Activated CD4-positive, CD25-positive, alpha-beta regulatory T cell treated with anti-CD3 and anti-CD28 coated beads, Interleukin-2, amount 50 U/mL, for 24 hours (primary cell): ENCODE results near the gene DENND1A.

Experiments used
- ATAC-seq, 2 donors: fragments of 150-1000 bp; cut with Tn5 transposase; one replicate each; pipeline ENCODE4 v1.10.0; 2021; ENCODE audit warnings: mild to moderate bottlenecking in 1 of 2, moderate library complexity in 1 of 2

Gene DENND1A

DNA sequence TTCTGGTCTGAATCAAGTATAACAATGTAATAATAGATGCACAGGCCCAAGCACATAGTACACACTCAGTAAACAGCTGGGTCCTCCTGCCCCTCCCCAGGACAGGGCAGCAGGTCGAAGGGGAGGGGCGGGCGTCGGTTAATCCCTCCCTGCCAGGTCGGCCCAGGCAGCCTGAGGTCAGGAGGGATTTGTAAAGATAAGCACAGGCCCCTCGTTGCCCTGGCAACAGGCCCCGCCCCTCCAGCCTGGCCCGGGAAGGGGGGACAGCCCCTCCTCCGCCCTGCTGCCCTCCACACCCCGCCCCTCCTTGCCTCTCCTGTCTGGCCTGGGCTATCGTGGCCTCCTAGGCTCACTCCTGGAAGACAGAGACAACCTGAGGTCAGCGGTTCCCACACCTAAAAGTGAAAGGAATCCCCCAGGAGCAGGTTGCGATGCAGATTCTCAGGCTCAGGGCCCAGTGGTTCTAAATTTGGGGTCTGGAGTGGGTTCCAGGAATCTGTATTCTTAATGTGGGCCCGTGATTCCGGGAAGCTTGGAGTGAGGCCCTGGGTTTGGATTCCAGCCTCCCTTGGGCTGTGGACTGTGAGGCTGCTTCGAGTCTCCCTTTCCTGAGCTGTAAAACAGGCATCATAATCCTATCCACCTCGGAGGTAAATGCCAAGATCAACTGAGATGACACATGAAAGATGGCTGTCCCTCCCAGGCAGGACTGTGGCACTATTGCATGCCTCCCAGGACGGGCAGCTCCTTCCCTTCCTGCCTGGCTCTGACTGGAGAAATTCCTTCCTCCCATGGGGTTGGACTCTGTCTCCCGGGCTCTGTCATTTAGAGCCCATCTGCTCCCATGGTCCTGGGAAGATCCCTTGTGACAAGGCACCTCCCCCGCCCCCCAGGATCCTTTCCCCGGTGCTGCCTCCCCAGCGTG lies 569.5 kb downstream of the DENND1A start:
- ATAC-seq, result no peak

DNA sequence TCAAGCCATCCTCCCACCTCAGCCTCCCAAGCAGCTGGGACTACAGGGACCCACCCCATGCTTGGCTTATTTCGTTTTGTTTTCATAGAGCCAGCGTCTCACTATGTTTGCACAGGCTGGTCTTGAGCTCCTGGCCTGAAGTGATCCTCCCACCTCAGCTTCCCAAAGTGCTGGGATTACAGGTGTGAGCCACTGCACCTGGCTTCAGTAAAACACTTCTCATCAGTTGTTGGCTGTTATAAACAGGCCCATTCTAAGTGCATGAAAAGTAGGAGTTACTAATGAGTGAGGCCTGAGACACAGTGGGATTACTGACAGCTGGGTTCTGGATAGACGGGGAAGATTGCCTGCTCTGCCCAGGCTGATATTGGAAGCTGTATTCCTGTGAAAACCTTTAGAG lies 570.4 kb downstream of the DENND1A start:
- ATAC-seq, result no peak

DNA sequence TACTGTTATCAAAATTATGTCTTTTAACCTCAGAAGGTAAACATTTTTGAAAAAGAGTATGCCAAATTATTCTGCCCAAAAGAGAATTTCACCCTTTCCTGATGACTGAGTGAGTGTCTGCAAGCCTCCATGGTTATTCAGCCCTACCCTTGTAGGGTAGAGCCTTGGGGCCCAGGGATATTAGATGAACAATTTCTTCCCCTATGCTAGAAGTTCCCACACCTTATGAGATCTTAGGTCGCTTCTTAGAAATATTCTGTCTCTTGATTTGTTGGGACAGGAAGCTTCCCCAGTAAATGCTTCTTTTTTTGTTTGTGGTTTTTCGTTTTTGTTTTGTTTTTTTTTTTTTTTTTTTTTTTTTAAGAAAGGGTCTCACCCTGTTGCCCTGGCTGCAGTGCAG lies 570.8 kb downstream of the DENND1A start:
- ATAC-seq, result no peak

DNA sequence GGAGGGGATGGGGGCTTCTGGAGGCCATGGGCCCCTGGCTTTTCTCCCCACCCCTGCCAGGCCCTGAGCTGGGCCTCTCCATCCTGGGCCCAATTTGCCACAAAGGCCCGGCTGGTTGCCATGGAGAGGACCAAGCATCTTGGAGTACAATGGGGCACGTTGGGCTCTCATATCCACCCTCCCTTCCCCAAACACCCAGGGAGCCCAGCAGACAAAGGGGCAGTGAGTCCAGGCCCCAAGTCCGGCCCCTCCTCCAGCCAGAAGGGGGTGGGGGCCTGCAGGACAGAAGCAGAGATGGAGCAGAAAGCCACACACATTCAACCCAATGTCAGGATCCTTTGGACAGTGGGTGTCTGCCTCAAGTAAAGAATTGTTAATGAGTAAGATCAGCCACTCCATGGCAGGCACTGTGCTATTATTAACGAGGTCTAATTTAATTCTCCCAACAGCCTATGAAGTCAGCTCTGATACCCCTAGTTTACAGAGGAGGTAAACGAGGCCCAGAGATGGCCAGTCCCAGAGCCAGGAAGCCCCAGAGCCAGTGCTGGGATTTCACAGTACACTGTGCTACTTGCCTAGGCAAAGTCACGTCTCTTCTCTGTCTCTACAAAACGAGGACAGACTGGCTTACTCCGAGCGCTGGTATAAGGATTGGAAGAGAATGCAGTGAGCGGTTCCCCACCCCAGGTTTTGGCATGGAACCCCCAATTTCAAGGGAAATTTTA lies 571.6 kb downstream of the DENND1A start:
- ATAC-seq, result no peak

DNA sequence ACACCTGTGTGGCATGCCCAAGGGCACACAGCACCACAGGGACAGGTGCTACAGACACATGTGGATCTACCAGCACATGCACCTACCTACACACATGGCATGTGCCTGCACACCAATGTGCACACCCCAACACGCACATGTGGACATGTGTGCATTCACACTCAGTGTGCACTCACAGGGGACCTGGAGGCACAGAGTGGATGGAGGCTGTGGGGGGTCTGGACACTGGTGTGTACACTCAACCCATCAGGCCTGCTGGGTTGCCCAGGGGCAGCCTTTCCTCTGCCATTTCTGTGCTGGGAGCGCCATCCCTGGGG lies 572.2 kb downstream of the DENND1A start:
- ATAC-seq, result no peak

DNA sequence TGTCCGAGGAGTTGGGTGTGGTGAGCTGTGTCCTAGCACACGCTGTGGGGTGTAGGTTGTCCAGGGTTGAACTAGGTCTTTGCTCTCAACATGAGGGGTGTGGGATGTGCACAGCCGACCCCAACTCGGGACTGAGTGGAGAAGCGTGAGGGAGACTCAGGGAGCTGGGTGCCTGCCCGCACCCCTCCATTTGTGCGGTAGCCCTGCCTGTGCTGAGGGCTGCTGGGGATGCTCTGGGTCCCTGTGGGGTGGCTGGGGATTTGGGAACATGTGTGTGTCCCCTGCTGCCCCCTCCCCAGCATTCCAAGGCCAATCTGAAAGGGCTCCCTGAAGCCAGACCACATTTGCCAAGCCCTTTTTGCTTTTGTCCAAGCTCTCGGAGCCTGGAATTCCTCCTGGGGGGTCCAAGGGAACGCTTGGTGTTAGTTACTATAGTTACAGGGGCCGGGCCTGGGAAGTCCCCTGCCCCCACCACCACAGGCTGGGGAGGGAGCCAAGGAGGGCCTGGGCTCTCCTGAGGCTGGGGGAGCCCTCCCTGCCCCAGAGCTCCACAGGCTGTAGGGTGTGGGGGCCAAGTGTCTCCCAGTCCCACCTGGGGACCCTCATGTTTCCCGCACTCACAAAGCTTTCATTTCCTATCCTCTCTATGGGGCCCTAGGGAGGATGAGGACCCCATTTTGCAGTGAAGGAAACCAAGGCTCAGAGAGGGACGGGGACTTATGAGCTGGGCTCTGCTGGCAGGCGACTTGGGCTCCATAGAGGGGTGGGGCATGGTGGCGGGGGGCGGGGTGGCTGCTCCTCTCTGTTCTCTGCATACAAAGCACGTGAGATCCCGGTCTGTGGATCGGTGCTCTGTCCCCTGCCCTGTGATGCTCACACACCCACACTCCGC lies 572.8 kb downstream of the DENND1A start:
- ATAC-seq, result no peak

DNA sequence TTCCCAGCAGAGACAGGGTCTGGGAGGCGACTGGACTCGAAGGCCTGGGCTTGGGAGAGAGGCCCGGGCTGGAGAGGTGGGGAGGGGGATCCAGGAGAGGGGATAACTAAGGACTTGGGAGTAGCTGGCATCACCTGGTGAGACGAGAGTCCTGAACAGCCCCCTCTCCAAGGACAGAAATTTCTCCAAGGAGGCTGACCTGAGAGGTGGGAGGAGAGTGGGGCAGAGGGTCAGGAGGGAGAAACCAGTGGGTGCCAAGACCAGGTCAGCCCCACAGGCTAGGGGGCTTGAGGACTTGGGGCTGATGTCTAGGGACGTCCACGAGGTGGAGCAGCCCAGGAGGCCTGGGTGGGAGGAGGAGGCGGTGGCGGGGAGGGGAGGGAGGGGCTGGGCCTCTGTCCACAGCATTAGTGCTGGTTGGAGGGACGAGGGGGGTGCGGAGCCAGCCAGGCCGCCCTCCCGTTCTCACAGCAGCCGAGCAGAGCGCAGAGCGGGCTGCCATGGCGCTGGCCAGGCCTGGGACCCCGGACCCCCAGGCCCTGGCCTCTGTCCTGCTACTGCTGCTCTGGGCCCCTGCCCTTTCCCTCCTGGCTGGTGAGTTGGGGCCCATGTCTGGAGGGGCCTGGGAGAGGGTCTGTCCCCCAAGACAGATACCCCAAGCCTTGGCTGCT lies 574.0 kb downstream of the DENND1A start, which contains the start of gene CRB2:
TSS of gene CRB2 (plus strand) at position 437 of the 671 bp plus-strand sequence. CDS start at position 501, 64 bp downstream.
- no peak for ATAC-seq

DNA sequence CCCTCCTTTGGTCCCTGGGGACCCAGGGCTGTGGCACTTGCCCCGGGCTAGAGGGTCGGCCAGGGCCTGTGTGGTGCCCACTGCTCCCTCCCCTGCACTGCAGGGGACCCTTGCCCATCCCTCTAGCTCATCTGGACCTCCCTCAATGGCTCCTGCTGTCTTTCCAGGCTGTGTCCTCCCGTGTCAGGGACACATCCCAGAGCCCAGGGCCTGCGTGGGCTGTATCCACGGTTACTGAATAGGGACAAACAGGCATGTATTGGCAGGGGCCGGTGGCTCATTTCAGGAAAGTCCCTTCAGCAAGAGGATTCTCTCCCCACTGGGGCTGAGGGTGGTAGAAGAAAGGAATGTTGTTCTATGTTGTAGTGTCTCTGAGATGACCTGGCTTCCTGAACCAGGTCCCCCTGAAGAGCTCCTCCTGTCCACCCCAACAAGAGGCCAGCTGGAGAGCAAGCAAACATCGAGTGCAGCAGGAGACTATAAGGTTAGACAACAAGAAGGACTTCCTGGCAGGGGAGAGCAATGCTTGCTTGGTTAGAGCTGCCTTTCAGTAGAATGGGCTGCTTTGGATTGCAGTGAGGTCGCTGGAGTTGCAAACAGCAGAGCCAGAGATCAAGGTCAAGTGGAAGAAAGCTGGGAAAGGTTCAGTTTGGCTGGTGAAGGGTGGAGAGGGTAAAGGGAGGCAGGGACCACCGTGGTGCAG lies 575.0 kb downstream of the DENND1A start:
- no peak for ATAC-seq

DNA sequence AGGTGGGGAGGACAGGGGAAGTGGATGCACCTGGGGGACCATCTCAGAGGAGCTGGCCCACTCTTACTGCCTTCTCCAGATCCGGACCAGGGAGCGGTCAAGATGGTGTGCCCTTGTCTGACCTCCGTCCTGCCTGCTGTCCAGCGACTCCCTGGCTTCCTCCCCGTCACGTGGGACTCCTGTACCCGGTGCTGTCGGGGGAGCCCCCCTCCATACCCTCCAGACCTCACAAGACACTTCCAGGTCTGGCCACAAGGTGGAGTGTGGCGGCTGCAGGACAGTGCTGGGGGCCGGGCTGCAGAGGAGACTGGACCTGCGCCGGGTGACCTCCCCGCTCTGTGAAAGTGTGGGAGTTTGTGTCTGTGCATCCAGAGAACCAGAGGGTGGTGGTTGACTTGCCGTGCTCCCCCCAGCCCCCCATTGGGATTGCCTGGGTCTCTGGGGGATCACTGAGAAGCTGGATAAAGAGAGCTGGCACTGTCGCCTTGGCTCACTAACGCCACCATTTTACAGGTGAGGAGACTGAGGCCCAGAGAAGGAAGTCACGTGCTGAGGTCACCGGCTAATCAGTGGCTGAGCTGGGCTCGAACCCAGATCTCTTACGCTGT lies 575.8 kb downstream of the DENND1A start:
- ATAC-seq, result peak; percentile 62 to 73

DNA sequence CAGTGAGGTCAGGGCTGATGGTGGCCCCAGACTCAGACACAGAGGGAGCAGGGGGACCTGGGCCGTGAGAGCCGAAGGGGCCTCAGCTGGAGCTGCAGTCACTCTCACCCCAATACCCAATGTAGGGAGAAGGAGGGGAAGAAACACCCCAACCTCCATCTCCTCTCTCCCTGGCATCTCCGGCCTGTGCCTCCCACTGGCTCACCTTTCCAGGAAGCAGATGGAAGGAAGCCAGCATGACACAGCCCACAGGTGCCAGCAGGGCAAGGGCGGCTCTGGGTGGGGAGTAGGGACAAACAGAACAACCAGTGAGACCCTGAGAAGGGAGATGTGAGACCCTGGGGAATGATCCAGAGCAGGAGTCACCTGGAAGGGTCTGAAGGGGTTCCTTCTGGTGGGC lies 576.9 kb downstream of the DENND1A start:
- no peak for ATAC-seq

DNA sequence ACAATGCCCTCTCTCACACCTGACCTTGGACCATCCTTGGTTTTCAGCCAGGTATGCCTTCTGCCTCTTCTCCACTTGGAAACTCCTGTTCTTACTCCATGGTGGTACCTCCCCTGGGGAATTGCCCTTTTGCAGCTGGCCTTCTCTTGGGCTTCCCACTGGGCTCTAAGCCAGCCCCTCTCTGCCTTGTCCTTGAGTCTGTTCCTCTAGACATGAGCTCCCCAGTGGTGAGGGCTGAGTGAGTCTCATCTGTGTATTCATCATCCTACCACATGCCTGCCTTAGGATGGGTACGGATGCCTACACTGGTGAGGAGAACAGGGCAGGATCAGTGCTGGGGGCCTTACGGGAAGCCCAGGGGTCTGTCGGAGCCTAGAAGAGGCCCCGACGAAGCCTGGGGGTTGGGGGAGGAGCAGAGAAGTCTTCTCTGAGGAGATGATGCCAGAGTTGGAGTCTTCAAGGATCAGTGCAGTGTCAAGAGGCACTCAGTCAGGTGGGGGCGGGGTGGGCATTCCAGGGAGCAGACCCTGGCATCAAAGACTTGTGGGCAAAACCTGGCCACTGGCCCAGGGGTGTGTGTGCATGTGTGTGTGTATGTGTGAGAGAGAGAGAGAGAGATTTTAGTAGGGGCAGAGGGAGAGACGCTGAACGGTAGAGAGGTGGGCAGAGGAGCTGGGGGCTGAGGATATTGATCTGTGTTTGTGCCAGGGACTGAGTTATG lies 579.2 kb downstream of the DENND1A start:
- no peak for ATAC-seq

DNA sequence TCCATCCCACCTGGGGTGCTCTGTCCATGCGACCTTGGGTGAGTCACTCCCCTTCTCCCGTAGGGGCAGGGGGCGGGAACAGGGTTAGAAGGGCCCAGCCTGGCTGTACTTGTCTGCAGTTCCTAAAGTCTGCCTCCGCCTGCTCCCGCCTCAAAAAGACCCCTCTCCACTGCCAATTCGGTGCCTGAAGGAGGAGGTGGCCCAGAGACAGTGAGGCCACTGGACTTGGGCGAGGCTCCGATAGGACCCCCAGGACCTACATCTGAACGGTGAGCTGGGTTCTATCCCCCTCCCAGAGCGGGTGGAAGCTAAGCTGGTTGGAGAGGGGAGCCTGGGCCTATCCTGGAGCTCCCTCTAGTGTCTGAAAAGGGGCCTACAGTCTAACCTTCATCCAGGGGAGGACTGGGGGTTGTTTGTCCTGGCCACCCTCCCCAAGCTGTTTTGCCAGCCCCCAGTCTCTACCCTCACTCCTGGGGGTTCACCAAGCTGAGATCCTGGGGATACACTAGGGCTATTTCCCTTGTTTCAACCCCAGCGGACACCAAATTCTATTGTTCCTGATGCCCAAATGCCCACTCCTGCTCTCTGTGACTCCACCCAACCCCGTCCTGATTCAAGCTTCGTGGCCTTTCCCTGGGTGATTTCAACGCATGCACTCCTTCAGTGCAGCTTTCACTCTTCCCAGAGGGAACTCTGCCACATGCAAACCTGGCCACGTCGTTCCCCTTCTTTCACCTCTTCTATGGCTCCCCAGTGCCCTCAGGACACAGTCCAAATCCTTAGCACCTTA lies 580.0 kb downstream of the DENND1A start:
- peak; percentile 74 to 79 for ATAC-seq

DNA sequence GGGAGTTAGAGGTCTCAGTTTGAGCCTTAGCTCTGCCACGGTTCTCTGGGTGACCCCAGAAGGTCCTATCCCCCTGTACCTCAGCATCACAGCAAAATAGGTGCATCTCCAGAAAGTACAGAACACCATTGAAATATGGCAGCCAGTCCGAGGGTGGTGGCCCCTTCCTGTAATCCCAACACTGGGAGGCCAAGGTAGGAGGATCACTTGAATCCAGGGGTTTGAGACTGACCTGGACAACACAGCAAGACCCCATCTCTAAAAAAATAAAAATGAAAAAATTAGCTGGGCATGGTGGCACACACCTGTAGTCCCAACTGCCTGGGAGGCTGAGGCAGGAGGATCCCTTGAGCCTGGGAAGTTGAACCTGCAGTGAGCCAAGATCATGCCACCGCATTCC lies 580.9 kb downstream of the DENND1A start:
- no peak for ATAC-seq

DNA sequence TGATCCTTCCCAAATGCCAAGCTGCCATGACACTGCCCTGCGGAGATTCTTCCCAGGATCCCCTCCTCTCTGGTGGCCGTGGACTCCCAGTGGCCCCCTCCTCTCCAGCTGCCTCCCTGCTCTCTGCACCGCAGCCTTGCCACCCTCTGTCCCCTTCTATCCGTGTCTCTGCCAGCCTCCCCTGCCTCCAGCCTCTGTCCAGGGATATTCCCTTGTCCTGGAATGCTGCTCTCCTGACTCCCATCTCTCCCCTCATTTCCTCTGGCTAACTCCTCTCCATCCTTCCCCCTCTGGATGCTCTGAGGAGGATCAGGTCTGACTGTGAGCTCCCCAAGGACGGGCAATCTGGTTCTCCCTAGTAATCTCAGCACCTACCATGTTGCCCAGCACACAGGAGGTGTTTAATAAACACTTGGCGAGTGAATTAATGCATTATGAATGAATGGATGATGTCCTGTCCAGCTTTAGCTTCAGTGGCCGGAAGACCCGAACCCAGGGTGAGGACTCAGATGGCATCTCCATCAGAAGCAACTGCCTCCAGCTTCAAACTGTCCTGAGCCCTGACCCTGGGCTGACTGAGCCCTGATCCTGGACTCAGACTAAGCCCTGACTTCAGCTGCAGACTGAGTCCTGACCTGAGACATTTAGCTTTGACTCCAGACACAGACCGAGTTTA lies 581.5 kb downstream of the DENND1A start:
- no peak for ATAC-seq

DNA sequence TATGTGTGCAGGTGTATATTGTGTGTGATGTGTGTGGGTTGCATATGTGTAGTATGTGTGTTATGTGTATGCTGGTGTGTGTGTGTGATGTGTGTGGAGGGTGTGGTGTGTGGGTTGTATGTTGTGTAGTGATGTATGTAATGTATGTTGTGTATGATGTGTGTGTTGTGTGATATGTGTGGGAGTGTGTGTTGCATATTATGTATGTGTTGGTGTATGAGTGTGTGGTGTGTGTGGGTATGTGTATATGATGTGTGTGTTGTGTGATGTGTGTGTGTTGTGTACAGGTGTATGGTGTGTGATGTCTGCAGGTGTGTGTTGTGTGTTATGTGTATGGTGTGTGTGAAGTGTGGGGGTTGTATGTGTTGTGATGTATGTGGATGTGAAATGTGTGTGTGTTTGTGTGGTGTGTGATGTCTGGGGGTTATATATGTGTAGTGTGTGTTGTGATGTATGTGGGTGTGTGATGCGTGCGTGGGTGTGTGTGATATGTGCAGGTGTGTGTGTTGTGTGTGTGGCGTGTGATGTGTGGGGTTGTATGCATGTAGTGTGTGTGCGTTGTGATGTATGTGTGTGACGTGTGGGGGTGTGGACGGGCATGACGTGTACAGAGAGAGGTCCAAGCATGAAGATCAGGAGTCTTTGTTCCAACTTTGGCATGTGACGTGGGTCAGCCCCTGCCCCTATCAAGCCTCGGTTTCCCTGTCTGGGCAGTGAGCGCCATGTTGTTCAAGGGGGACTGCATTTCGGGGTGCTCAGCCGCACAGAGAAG lies 582.5 kb downstream of the DENND1A start:
- no peak for ATAC-seq

DNA sequence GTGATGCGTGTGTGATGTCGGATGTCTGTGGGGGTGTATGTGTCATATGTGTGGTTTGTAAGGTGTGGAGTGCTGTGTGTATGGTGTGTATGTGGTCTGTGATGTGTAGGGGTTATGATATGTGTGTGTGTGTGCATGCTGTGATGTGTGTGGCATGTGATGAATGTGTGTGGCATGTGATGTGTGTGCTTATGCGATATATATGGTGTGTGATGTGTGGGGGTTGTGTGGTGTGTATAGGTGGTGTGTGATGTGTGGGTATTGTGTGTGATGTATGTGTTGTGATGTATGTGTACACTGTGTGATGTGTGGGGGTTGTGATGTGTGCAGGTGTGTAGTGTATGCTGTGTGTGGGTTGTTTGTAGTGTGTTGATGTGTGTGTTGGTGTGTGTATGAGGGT lies 583.1 kb downstream of the DENND1A start:
- ATAC-seq, result no peak

DNA sequence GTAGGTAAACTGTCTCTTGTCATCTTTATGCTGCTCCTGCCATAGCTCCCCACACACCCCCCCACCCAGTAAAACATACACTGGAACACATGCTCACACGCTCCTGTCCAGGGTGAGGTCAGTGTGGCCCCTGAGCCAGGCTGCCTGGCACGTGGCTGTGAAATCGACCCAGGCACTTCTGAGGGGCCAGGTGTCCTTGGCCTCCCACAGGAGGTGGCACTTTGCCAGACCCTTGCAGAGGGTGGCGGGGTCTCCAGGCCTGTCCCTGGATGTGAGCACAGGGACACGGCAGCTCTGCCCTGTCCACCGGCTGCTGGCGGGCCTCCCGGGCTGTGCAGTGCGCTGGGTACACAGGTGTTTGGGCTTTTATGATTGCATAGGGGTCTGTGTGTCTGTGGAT lies 583.9 kb downstream of the DENND1A start:
- no peak for ATAC-seq

DNA sequence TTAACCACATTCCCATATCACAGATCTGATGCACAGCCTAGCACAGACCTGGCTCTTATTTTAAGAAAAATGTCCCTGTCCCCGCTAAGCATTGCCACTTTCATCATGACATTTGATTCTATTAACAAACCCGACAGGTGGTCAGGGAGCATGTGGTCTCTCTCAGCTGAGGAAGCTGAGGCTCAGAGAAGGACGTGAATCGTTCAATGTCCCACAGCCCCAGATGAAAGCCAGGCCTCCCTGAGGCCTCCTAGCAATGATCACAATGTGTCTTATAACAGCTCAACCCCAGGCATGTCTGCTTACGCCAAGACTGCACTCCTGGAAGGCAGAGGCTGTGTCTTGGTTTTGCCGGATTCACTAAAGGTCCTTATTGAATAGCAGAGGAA lies 584.4 kb downstream of the DENND1A start:
- ATAC-seq, result no peak
